ENCODE data around the gene ATP2A1.
"Not testable (repeated sequence)": the region's sequence is repeated elsewhere in the genome, so short reads cannot be mapped to it uniquely, and the experiment has no call there.

GRCh38 chr16:28881565-28881964 is 3.3 kb downstream of the ATP2A1 start:
- not testable (repeated sequence) for TF ChIP-seq CTCF (optimal IDR thresholded peaks at IDR 0.05 in 1 of 3, IDR thresholded peaks at IDR 0.05 in 1 of 3, conservative IDR thresholded peaks at IDR 0.05 in 1 of 3; ENCODE audit: extremely low read depth in 1 of 3, insufficient read depth in 2 of 3, low read length in 3 of 3); EZH2 (IDR thresholded peaks at IDR 0.05; ENCODE audit: low read length)
